HK-2 (cell line): ENCODE data around the gene C13orf46.
"Not testable (repeated sequence)": the region's sequence is repeated elsewhere in the genome, so short reads cannot be mapped to it uniquely, and the experiment has no call there.

Source experiments
- DNase-seq: peaks from one replicate; pipeline ENCODE4 v3.0.0-alpha.2; 2018; ENCODE audit not compliant: unreplicated experiment

C13orf46 gene

DNA sequence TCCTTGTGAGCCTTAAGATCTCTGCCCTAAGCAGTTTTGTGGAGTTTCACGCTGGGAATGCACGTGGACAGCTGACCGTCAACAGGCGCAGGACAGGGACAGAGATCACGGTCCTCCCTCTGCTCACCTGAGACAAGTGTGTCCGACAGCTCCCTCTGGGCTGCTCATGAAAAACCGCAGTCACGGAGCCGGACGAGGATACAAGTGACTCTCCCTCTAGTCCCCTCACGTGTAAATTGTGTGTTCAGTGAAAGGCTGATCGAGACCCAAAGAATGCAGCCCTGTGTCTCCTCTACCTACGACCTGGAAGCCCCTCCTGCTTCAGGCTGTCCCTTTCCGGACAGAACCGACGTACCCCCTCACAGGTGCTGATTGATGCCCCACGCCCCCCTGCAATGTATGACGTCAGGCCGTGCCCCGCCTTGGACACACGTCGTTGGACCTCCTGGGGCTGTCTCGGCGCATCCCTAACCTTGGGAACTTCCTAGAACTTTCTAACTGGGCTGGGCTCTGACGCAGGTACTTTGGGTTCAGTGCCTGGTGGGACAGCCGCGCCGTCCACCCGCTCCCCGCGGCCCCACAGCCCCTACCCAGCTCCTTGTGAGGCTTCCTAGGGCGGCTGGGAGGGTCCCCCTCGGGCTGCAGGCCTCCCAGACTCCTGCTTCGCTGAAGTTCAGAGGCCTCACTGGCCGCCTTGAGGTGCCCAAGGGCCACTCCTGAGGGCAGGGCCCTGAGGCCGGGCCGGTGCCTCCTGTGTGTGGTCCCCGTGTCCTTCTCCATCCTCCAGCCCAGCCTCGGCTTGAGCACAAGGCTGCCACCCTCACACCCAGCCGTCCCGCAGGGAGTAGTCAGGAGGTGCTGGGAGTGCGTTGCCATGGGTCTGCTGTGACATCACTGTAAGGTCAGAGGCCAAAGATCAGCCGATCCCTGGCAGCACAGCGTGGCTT is at the start of gene C13orf46:
Gene C13orf46, minus strand, starts transcription at position 859 of the 947 bp plus-strand sequence. Its CDS starts 79 bp downstream, at position 780.
- DNase-seq, result no peak

DNA sequence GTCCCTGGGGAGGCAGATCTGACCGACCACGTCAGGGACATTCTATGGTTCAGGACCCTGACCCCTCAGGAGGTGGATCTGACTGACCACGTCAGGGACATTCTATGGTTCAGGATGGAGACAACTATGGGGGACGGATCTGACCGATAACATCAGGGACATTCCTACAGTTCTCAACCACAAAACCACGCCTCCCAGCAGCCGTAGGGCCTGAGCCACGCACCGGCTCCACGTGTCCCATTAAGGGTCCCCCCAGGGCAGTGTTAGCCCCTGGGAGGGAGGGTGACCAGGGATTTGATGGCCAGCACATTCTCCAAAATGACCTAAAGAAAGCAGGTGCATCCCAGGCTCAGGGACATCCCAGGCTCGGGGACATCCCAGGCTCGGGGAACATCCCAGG is 49.0 kb upstream of the C13orf46 start:
- no peak for DNase-seq

DNA sequence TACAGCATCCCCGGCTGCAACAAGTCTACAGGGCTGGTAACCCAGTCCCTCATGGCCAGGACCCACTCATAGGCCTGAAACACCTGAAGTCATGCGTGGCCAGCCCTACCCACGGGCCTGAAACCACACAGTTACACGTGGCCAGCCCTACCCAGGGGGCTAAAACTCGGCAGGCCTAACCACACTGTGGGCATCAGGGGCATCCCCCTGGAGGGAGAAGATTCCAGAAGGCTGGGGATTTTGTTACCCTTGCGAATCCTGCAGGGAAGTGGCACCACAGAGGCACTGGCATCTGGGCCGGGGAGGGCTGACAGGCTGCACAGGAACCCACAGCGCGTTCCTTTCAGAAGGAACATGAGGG is 48.4 kb upstream of the C13orf46 start:
- DNase-seq, result no peak

DNA sequence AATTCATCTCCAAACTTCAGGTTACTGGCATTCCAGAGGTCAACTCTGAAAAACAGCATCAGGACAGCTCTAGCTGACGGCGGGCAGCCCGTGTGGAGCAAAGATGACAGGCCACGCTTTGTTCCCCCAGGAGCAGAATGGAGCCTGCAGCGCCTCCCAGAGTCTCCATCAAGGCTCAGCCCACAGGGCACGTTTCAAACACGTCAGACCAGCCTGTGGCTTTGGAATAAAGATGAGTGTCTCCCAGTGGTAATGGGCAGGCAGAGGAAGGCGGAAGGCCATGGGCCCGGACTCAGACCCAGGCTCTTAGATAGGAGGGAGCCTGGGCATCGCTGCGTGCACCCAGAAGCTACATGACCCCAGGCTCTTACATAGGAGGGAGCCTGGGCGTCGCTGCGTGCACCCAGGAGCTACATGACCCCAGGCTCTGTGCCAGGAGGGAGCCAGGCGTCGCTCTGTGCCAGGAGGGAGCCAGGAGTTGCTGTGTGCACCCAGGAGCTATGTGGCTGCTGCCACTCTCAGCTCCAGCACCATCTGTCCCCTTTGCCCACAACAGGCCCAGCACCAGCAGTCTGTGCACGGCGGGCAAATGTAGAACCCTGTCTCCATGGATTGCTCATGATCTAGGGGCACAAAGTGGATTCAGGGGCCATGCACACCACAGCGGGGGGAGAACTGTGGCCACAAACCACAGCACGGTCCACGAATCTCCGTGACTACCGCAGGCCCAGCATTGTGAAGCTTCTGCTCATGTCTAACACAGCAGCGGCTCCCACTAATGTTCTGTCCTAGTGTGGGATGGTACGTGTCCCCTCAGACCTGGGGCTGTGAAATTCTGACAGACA is 47.8 kb upstream of the C13orf46 start:
- no peak for DNase-seq

DNA sequence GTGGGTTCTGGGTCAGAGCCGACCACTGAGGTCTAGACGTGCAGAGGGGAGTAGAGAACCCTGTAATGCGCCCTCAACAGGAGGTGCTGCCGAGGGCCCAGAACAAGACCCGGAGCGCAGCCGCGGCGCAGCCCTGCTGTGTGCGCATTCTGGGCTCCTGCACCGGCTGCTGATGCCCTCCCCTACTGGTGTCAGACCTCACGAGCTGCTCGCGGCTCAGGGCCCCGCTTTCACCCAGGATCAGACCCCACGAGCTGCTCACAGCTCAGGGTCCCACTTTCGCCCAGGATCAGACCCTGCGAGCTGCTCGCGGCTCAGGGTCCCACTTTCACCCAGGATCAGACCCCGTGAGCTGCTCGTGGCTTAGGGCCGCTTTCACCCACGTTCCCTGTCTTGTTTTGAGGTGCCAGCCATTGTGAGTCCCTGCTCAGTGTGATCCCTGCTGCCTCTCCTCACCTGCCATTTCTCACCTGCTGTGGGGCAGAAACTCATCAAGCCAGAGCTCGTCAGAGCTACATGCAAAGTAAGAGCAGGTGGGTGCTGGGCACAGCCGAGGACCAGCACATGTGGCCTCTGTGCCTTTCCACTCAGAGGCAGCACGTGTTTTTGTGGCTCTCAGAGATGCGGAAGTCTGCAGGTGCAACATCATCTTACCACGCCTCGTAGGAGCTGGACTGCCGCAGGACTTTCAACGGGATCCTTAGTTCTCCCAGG is 47.0 kb upstream of the C13orf46 start:
- DNase-seq, result no peak

DNA sequence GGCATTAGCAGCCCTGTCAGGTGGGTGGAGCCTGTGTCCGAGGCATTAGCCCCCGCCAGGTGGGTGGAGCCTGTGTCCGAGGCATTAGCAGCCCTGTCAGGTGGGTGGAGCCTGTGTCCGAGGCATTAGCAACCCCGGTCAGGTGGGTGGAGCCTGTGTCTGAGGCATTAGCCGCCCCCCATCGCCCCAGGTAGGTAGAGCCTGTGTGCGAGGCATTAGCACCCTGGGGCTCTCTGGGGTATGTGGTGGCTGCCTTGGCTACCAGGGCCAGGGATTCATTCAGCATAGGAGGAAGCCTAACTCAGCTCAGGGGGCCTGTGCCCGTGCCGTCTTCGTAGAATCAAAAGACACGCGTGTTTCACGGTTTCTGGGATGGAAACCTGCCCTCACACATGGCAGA is 46.3 kb upstream of the C13orf46 start:
- not testable (repeated sequence) for DNase-seq

DNA sequence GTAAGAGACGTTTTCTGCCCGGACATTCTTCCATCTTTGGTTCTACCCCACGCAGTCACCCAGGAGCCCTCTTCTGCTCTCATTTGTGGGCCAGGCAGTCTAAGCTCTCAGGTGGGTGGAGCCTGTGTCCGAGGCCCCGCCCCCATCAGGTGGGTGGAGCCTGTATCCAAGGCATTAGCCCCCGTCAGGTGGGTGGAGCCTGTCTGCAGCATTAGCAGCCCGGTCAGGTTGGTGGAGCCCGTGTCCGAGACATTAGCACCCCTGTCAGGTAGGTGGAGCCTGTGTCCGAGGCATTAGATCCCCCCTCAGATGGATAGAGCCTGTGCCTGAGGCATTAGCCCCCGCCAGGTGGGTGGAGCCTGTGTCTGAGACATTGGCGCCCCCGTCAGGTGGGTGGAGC is 45.5 kb upstream of the C13orf46 start:
- DNase-seq, result no peak

DNA sequence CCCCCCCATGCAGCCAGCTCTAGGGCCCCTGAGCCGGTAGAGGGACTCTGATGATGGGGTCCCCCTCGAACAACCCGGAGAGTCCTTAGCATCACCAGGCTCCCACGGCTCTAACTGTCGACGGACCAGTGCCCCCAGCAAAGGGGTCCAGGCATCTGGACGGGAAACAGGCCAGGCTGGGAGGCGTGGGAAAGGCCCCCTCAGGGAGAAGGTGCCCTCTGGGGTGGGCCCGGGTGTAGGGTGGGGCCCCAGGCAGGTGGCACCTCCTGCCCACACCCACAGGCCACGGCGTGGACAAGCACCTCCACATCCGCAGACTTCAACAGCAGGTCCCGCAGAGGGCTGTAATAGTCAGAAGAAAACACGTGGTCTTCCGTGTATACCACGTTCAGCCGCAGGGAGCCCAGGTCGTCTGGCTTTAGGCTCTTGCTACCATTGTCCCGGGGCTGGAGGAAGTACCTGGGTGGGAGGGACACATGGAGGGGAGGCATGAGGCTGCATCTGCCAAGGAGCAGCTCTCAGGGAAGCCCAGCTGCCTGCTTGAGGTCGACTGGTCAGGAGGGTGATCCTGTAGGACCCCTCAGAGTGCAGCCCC is 44.7 kb upstream of the C13orf46 start:
- DNase-seq, result no peak

DNA sequence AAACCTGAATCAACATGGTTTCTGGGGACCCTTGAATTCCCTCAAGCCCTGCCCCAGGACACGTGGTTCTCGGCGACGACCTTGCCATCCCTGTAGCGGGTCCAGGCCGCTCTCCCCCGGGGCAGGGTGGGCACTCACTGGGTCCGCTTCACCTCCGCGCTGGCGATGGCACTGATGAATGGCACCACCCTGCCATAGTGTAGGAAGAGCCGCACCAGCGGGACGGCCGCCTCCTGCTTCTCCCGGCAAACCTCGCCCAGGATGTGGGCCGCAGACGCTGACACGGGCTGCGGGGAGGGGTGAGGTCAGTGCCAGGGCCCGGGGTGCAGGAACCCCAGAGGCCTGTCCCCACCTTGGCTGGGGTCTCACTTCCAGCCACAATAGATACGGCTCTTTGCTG is 44.1 kb upstream of the C13orf46 start:
- no peak for DNase-seq

DNA sequence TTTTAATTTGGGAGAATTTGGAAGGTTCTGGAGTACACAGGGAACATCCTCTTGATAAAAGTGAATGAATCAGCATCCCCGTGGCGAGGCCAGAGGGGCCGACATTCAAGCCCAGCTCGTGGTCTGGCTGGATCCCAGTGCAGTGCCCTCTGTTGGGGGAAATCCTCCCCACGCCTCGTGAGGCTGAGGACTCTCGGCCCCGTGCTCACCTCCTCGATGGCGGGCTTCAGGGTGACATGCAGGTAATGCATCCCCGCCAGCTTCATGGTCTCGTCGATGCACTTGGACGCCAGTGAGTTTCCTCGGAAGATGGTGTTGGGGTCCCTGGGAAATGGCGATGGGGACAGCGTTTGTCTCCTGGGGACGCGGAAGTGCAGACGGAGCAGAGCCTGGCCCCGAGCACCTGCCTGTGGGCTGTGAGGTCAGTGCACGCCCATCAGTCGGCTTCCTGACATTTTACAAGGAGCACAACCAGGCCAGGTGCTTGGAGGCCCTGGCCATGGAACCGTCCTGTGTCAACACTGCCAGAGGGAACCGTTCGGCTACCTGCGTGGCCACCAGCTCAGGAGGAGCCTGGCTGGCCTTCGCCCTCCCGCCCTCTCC is 43.3 kb upstream of the C13orf46 start:
- DNase-seq, result no peak

DNA sequence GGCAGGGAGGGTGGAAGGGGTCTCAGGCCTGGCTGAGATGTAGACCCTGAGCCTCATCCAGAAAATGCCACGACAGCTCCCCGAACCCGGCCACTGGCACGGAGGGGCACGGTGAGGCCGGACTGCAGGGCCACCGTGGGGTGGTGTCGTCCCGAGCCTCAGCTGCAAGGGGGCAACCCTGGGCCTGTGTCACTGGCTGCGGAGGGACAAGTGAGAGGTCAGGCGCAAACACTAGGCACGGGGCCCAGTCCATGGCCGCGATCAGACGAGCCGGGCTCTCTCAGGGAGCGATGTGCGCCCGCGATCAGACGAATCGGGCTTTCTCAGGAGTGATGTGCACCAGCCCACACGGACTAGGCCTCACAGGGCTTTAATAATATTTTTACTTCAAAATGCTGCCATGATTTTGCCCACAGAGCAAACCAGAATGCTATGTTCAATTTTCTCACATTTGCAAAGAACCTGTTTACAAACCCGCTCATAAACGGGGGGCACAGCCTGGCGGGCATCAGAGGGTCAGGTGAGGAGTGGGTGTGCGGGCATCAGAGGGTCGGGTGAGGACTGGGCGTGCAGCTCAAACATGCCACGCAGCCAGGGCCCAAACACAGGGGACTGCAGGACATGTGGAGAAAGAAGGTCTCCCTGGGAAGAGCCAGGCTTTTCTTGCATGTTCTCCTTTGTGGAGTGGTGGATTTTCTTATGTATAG is 42.6 kb upstream of the C13orf46 start:
- no peak for DNase-seq

DNA sequence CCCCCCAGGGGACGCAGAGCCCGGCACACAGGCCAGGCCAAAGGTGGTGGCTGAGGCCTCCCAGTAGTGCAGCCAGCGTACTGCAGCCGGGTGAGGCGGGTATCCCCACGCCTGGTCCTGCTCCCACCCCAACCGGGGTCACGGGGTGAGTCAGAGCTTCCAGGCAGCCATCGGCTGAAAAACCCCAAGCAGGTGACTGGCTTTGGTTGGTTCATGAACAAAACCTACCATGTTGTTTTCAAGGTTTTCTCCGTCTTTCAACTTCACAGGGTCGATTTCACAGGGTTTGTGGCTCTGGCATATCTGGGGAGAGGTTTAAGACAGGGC is 42.1 kb upstream of the C13orf46 start:
- DNase-seq, result no peak

DNA sequence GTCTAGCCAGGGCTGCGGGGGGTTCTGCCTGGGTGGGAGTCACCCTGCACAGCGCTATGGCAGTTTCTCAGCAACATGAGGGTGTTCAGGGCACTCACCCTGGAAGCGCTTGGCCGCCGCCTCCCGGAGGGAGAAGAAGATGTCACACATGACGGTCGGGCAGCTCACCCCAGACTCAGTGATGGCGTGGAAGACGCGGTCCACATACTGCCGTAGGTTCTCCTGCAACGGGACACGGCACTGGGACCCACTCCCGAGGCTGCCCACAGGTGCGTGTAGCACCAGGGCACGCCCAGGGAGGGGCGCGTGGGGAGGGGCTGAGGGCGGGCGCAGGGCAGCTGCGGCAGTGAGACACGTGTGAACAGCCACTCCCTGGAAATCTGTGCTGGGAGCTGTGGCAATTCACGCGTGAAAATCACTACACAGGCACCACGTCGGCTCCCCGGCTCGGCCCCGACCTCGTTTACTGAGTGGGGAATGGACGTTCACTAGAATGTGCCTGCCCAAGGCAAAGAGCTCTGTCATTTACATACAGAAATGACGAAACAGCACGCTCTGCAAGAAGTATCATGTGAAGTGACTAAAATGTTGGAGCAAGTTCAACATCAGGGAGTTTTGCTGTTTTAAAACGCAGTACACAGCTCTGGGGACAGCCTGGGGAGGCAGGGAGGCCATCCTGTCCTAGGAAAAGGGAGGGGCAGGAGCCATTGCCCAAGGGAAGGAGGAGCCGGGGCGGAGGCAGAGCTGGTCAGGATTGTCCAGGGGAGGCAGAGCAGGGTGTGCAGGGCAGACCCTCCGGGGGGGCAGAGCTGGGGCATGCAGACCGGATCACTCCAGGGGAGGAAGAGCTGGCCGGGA is 41.5 kb upstream of the C13orf46 start:
- no peak for DNase-seq

DNA sequence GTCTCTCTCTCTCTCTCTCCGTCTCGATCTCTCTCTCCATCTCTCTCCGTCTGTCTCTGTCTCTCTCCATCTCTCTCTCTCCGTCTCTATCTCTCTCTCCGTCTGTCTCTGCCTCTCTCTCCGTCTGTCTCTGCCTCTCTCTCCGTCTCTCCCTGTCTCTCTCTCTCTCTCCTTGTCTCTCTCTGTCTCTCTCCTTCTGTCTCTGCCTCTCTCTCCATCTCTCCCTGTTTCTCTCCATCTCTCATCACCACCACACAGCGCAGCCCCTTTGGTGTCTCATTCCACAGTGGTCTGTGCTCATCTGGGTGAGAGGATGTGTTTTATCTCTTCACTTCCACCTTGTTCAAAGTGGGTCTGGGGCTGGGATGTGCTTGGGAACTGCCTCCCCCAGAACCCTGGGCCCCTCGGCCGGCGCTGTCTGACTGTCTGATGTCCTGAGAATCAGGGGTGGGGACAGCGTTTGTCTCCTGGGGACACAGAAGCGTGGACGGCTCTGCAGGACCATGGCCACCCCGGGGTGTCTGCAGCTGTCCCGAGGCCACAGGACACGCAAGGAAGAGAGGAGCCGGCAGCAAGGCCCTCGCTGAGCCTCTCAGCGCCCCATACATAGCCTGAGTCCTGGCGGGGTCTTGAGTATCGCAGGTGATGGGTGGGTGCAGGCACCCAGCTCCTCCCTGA is 40.2 kb upstream of the C13orf46 start:
- no peak for DNase-seq

DNA sequence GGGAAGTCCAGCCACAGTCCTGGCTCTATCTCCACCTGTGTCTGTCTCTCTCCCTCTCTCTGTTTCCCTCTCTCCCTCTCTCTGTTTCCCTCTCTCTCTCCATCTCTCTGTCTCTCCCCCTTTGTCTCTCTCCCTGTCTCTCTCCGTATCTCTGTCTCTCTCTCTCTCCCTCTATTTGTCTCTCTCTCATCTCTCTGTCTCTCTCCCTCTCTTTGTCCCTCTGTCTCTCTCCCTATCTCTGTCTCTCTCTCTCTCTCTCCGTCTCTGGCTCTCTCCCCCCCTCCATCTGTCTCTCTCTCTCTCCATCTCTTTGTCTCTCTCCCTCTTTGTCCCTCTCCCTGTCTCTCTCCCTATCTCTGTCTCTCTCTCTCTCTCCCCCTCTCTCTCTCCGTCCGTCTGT is 39.5 kb upstream of the C13orf46 start:
- DNase-seq, result no peak

DNA sequence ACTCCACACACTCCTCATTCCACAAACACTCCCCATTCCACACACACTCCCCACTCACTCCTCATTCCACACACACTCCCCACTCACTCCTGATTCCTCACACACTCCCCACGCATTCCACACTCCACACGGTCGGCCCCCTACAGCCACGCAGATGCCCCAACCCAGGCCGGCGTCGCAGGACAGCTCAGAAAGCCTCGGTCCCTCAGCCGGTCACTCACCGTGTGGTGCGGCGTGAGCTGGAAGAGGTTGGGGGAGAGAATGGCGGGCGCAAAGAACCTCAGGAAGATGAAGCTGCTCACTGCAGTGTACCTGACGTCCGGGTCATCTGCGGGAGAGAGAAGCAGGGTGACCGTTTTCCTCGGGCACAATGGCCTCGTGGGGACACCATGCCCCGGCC is 39.0 kb upstream of the C13orf46 start:
- DNase-seq, result no peak

DNA sequence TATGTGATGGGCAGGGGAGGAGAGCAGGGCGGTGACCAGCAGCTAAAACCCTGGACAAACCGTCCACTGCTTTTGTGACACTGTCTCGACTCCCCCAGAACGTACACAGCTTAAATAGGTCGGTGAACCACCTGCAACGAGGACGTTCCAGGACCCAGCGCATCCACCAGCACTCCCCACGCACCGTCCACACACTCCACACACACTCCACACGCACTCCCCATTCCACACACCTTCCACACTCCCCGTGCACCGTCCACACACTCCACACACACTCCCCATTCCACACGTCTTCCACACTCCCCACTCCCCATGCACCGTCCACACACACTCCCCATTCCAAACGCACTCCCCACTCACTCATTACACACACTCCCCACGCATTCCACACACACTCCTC is 38.3 kb upstream of the C13orf46 start:
- DNase-seq, result no peak

DNA sequence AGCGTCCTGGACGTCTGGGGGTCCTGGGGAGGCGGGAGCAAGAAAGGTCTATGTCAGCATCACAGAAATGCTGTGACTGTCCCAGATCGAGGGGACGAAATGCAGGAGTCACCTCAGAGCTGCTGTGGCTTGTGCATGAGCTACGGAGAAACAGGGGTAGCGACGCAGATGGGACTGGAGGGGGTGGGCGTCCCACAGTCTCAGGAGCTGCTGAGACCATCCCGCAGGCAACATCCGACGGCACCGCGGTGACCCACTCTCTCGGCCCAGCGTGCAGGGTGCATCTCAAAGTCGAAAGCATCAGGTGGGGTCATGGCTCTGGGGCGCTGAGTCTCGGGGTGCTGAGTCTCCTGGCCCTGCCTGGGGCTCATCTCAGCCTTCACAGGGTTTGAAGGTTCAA is 37.4 kb upstream of the C13orf46 start:
- no peak for DNase-seq

DNA sequence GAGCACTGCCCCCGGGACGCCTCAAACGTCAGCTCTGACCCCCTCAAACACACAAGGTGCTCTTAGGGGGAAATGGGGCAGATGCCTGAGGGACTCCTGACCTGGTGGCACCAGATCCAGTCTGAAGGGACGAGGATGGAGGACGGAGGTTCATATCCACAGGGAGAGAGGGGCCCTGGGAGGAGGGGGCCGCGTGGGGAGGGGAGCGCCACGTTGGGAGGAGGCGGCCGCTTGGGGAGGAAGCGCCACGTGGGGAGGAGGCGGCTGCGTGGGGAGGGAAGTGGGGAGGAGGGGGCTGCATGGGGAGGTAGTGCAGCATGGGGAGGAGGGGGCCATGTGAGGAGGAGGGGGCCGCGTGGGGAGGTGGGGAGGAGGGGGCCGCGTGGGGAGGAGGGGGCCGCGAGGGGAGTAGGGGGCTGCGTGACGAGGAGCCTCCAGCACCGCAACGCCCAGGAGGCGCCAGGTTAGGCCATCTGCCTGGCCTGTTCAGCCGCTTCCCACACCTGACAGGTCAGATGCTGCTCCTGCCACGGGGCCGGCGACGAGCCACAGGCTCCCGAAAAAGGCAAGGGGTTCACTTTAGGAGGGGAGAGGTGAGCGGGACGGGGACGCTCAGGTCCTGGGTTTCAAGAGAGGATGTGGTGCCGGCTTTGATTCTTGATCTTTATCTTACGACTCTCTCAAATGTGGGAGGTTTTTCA is 36.7 kb upstream of the C13orf46 start:
- no peak for DNase-seq
